NCI-H1105 treated with DMSO at 0.1 percent for 48 hours (cell line): Measurements from ENCODE around the gene MYH7.

Experiments used
- DNase-seq: peaks from one replicate; lab custom pipeline; 2025; lab: John Stamatoyannopoulos, UW

The MYH7 gene

DNA sequence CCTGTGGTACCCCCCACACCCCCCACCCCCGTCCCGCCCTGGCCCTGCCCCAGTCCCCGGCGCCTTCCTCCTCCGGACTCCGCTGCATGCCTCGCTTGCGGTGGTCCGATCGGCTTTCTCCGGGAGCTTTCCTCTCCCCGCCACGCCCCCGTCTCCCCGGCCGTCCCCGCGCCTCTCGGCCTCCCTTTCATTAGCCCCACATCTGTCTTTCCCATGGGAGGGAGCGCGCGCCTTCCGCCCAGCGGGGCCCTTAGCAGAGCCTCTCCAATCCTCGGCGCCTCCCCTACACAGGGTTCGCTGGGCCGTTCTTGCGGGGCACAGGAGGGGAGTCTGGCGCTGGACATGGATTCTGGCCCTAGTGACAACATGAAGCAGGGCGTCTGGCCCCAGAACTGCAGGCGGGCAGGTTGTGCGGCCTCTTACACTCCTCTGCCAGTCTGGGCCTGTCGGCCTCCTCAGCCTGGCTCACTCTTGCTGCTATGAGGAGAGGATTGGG is 69.0 kb downstream of the MYH7 start:
- DNase-seq: no peak

DNA sequence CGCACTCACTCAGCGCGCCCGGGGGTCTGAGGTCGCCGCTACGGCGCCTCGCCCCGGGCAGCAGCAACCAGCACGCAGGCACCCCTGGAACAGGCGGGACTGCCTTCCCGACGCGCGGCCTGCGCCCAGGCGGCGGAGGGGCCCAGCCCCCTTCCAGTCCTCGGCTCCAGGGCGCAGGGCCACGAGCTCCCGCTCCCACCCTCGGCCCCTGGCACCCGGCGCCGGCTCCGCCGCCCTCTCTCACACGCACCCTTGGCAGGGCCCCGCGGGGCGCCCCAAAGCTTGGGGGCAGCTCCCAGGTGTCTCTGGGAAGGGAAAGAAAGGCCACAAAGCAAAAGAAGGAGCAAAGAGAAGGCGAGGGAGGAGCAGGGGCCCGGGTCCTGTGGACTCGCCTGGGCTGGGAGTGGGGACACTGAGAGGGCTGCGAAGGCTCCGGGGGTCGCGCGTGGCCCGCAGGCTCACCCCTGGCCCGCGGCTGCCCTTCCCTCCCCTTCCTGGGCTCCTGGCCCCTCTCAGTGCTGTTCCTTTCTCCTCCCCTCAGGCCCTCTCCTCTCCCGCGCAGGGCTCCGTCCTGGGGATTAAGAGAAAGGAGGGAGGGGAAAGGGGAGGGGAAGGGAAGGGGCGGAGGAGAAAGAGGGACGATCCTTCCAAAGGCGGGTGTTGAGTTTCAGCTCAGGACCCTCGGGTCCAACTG is 69.6 kb downstream of the MYH7 start:
- DNase-seq: no peak

DNA sequence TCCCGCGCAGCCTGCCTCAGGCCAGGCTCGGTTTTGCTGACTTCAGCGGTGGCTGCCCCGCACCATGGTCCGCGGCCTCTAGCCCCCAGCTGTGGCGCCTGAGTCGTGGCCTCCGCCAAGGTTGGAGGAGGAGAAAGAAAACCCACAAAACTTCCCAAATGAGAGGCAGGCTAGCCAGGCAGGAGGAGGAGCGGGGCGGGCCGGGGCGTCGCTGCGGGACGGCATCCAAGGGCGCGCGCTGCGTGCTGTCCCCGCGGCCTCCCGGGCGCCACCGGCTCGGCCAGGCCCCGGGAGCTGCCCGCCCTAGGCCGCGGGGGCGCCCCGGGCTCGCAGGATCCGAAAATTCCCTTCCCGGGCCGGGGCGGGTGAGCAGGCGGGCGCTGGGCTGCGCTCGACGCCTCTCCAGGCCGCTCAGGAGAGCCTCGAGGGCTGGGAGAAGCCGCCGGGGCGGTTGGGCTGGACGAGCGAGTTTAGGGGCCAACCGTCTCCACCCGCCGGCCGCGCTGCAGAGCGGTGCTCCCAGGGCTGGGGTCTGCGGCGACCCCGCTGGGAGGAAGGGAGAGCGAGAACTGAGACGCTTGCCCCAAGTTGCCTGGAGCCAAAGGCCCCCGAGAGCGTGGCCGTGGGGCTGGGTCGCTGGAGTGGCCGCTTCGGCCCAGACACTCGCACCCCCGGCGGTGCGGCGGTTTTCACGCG is 70.3 kb downstream of the MYH7 start, which contains the start of gene EFS:
Gene EFS (minus strand): TSS at position 137 of the 696 bp plus-strand sequence. CDS start 147 bp downstream, outside the sequence.
- DNase-seq: no peak

DNA sequence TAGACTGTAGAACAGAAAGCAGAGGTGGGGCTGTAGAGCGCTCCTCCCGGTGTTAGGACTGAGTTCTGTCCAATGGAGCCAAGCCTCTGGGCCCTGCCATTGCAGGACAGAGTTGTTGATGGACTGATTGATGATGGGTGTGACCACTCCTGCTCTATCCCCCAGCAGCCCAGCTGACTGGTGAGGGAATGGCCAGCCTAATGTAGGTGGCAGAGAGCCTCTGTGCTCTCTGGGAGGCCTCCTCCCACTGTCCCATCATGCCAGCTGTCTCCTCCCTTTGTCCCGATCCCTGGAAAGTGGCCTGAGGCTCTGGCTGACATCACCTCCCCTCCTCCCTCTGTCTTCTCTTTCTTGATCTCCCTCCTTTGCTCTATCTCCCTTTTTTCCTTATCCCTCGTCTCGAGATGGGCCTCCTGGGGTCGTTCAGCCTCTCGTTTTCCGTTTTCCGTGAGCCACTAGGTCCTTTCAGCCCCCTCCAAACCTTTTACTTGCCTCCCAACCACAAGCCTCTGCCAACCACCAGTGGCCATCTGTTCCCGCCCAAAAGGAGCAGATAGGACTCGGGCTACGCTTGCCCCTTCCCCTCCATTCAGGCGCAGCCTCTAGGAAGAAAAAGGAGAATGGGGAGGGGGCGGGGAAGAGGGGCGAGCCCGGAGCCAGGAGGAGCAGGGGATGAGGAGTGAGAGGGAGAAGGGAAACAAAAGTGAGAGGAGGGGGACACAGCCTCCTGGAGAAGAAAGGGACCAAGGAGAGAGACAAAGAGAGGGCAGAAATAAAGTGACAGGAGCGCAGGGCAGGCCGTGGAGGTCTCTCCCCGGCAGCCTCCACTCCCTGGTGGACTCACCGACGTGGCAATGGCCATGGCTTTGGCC is 71.1 kb downstream of the MYH7 start:
- no peak for DNase-seq
